Naive B cell (primary cell): ENCODE data around the gene METTL25. TPM values are rescaled to one million over a fixed set of nuclear protein-coding genes. Genes with fewer than 3 reads are reported as not detected.

ENCODE experiments used
- ATAC-seq, 2 donors: fragments of 150-1000 bp; cut with Tn5 transposase; 2 replicates each; pipeline ENCODE4 v1.10.0; 2021; ENCODE audit warnings: low read depth in 2 of 2, mild to moderate bottlenecking in 2 of 2, moderate library complexity in 2 of 2
- DNase-seq: peaks from one replicate; pipeline ENCODE4 v3.0.0; 2022
- H3K27ac Mint-ChIP-seq, 6 donors: one replicate each; pipeline ENCODE4 v1.8.0; 2020 to 2022; ENCODE audit warnings: mild to moderate bottlenecking in 6 of 6, mixed read lengths in 6 of 6, moderate library complexity in 5 of 6, inconsistent platforms in 2 of 6
- H3K27me3 Mint-ChIP-seq, 3 donors: one replicate each; pipeline ENCODE4 v1.8.0; 2021 to 2022; ENCODE audit warnings: mixed read lengths in 3 of 3, mild to moderate bottlenecking in 1 of 3
- H3K36me3 Mint-ChIP-seq, 2 donors: one replicate each; pipeline ENCODE4 v1.8.0; 2020 to 2022; ENCODE audit warnings: mixed read lengths in 2 of 2, inconsistent platforms in 1 of 2, mild to moderate bottlenecking in 1 of 2
- H3K4me1 Mint-ChIP-seq, 3 donors: one replicate each; pipeline ENCODE4 v1.8.0; 2020 to 2022; ENCODE audit warnings: mixed read lengths in 3 of 3, inconsistent platforms in 1 of 3, mild to moderate bottlenecking in 1 of 3, moderate library complexity in 1 of 3
- H3K4me3 Mint-ChIP-seq, 8 donors: one replicate each; pipeline ENCODE4 v1.8.0; 2020 to 2022; ENCODE audit warnings: mild to moderate bottlenecking in 8 of 8, mixed read lengths in 8 of 8, moderate library complexity in 8 of 8, inconsistent platforms in 2 of 8
- H3K9me3 Mint-ChIP-seq, 7 donors: one replicate each; pipeline ENCODE4 v1.8.0; 2020 to 2022; ENCODE audit warnings: mixed read lengths in 7 of 7, mild to moderate bottlenecking in 5 of 7, inconsistent platforms in 2 of 7, moderate library complexity in 1 of 7
- polyA plus RNA-seq, 6 donors: library from polyadenylated mRNA; unstranded; fragments of 300-500 nt; fragmentation: Illumina TruSeq; gene quantifications; one replicate each; pipeline ENCODE4 v1.2.3, GENCODE V29; 2021; ENCODE audit warnings: low read depth in 6 of 6

Gene METTL25
- polyA plus RNA-seq, 6 donors from 2014 or later, result 4.4 to 15.6 (median 14.5) TPM

- no peak for DNase-seq
- Mint-ChIP-seq H3K4me3 (no peak overlapping the region), H3K36me3 (peaks cover 19 to 27% of the 10 kb centered on the region in 2 donors), H3K27me3 (no peaks in the 10 kb centered on the region), H3K4me1 (no peaks in the 10 kb centered on the region), H3K27ac (no peak overlapping the region), H3K9me3 (peaks cover 0 to 6% (median 3%) of the 10 kb centered on the region in 7 donors)
- no peak for ATAC-seq
Observed at GRCh38 chr12:82414926-82415325, 56.6 kb downstream of the METTL25 start.

GRCh38 chr12:82415402-82415801 is 57.1 kb downstream of the METTL25 start:
- DNase-seq (no peak), ATAC-seq (no peak)
- Mint-ChIP-seq H3K4me3 (no peak overlapping the region), H3K4me1 (no peaks in the 10 kb centered on the region), H3K27me3 (no peaks in the 10 kb centered on the region), H3K9me3 (peaks cover 0 to 9% (median 3%) of the 10 kb centered on the region in 7 donors), H3K27ac (no peak overlapping the region), H3K36me3 (peaks cover 19 to 27% of the 10 kb centered on the region in 2 donors)

- DNase-seq (no peak), ATAC-seq (no peak)
- Mint-ChIP-seq H3K4me3 (no peak overlapping the region), H3K27ac (peak overlapping the region in 1 of 6 donors; percentile 6), H3K9me3 (peaks cover 0 to 5% (median 2%) of the 10 kb centered on the region in 7 donors), H3K27me3 (no peaks in the 10 kb centered on the region), H3K4me1 (peaks cover 0 to 3% (median 0%) of the 10 kb centered on the region in 3 donors), H3K36me3 (no peaks in the 10 kb centered on the region)
Observed at GRCh38 chr12:82425241-82425640, 66.9 kb downstream of the METTL25 start.

GRCh38 chr12:82426081-82426480 is 67.8 kb downstream of the METTL25 start:
- Mint-ChIP-seq H3K27ac (no peak overlapping the region), H3K9me3 (peaks cover 0 to 5% (median 0%) of the 10 kb centered on the region in 7 donors), H3K36me3 (no peaks in the 10 kb centered on the region), H3K4me1 (peaks cover 0 to 3% (median 0%) of the 10 kb centered on the region in 3 donors), H3K27me3 (no peaks in the 10 kb centered on the region), H3K4me3 (no peak overlapping the region)
- no peak for DNase-seq
- ATAC-seq, result no peak

GRCh38 chr12:82426586-82426985 is 68.3 kb downstream of the METTL25 start:
- H3K27me3 Mint-ChIP-seq, result no peaks in the 10 kb centered on the region
- H3K27ac Mint-ChIP-seq, result no peak overlapping the region
- peaks cover 0 to 3% (median 0%) of the 10 kb centered on the region in 3 donors for H3K4me1 Mint-ChIP-seq
- H3K4me3 Mint-ChIP-seq, result no peak overlapping the region
- DNase-seq, result no peak
- no peak for ATAC-seq
- peaks cover 0 to 3% (median 0%) of the 10 kb centered on the region in 7 donors for H3K9me3 Mint-ChIP-seq
- H3K36me3 Mint-ChIP-seq, result no peaks in the 10 kb centered on the region

- Mint-ChIP-seq H3K27ac (no peak overlapping the region), H3K4me3 (no peak overlapping the region), H3K27me3 (no peaks in the 10 kb centered on the region), H3K9me3 (no peaks in the 10 kb centered on the region), H3K4me1 (peaks cover 0 to 3% (median 0%) of the 10 kb centered on the region in 3 donors), H3K36me3 (no peaks in the 10 kb centered on the region)
- DNase-seq (no peak), ATAC-seq (no peak)
Observed at GRCh38 chr12:82430541-82431145, 72.3 kb downstream of the METTL25 start.

- no peaks in the 10 kb centered on the region for H3K27me3 Mint-ChIP-seq
- no peaks in the 10 kb centered on the region for H3K9me3 Mint-ChIP-seq
- no peak overlapping the region for H3K27ac Mint-ChIP-seq
- no peak overlapping the region for H3K4me3 Mint-ChIP-seq
- H3K36me3 Mint-ChIP-seq, result peaks cover under 1 to 1% of the 10 kb centered on the region in 2 donors
- DNase-seq (no peak), ATAC-seq (no peak)
- no peaks in the 10 kb centered on the region for H3K4me1 Mint-ChIP-seq
Observed at GRCh38 chr12:82434392-82434911, 76.1 kb downstream of the METTL25 start.

- H3K36me3 Mint-ChIP-seq, result peaks cover 16 to 18% of the 10 kb centered on the region in 2 donors
- DNase-seq, result no peak
- no peak for ATAC-seq
- H3K4me1 Mint-ChIP-seq, result no peaks in the 10 kb centered on the region
- H3K27me3 Mint-ChIP-seq, result no peaks in the 10 kb centered on the region
- no peak overlapping the region for H3K4me3 Mint-ChIP-seq
- no peak overlapping the region for H3K27ac Mint-ChIP-seq
- H3K9me3 Mint-ChIP-seq, result peaks cover 0 to 2% (median 0%) of the 10 kb centered on the region in 7 donors
Observed at GRCh38 chr12:82436354-82436753, 78.0 kb downstream of the METTL25 start.

GRCh38 chr12:82437744-82438143 is 79.4 kb downstream of the METTL25 start:
- Mint-ChIP-seq H3K4me3 (no peak overlapping the region), H3K36me3 (peaks cover 25 to 29% of the 10 kb centered on the region in 2 donors), H3K9me3 (peaks cover 0 to 6% (median 0%) of the 10 kb centered on the region in 7 donors), H3K27ac (no peak overlapping the region), H3K4me1 (no peaks in the 10 kb centered on the region), H3K27me3 (no peaks in the 10 kb centered on the region)
- ATAC-seq, result no peak
- DNase-seq, result no peak

GRCh38 chr12:82438356-82438755 is 80.0 kb downstream of the METTL25 start:
- Mint-ChIP-seq H3K27ac (no peak overlapping the region), H3K36me3 (peaks cover 25 to 36% of the 10 kb centered on the region in 2 donors), H3K4me3 (no peak overlapping the region)

GRCh38 chr12:82440885-82441284 is 82.6 kb downstream of the METTL25 start:
- Mint-ChIP-seq H3K9me3 (peaks cover 0 to 7% (median 0%) of the 10 kb centered on the region in 7 donors), H3K4me3 (no peak overlapping the region), H3K36me3 (peaks cover 38 to 50% of the 10 kb centered on the region in 2 donors), H3K4me1 (no peaks in the 10 kb centered on the region), H3K27me3 (no peaks in the 10 kb centered on the region), H3K27ac (no peak overlapping the region)
- no peak for ATAC-seq
- no peak for DNase-seq

More at GRCh38 chr12:82438356-82438755, 80.0 kb downstream of the METTL25 start:
- no peaks in the 10 kb centered on the region for H3K4me1 Mint-ChIP-seq
- no peaks in the 10 kb centered on the region for H3K27me3 Mint-ChIP-seq
- DNase-seq, result no peak
- no peak for ATAC-seq
- H3K9me3 Mint-ChIP-seq, result peaks cover 0 to 7% (median 0%) of the 10 kb centered on the region in 7 donors

- ATAC-seq, result no peak
- H3K4me3 Mint-ChIP-seq, result no peak overlapping the region
- no peak for DNase-seq
- H3K27ac Mint-ChIP-seq, result no peak overlapping the region
- no peaks in the 10 kb centered on the region for H3K27me3 Mint-ChIP-seq
- H3K36me3 Mint-ChIP-seq, result peaks cover 7 to 8% of the 10 kb centered on the region in 2 donors
- H3K4me1 Mint-ChIP-seq, result no peaks in the 10 kb centered on the region
- no peaks in the 10 kb centered on the region for H3K9me3 Mint-ChIP-seq
Observed at GRCh38 chr12:82448911-82449578, 90.7 kb downstream of the METTL25 start.

GRCh38 chr12:82456633-82457032 is 98.3 kb downstream of the METTL25 start:
- H3K27me3 Mint-ChIP-seq, result no peaks in the 10 kb centered on the region
- no peak for DNase-seq
- no peaks in the 10 kb centered on the region for H3K4me1 Mint-ChIP-seq
- peaks cover 10% of the 10 kb centered on the region in 2 donors for H3K36me3 Mint-ChIP-seq
- ATAC-seq, result no peak
- H3K4me3 Mint-ChIP-seq, result no peak overlapping the region
- no peaks in the 10 kb centered on the region for H3K9me3 Mint-ChIP-seq
- no peak overlapping the region for H3K27ac Mint-ChIP-seq

- no peaks in the 10 kb centered on the region for H3K27me3 Mint-ChIP-seq
- H3K27ac Mint-ChIP-seq, result no peak overlapping the region
- ATAC-seq, result no peak
- H3K9me3 Mint-ChIP-seq, result no peaks in the 10 kb centered on the region
- H3K4me1 Mint-ChIP-seq, result no peaks in the 10 kb centered on the region
- DNase-seq, result no peak
- peaks cover 10% of the 10 kb centered on the region in 2 donors for H3K36me3 Mint-ChIP-seq
- H3K4me3 Mint-ChIP-seq, result no peak overlapping the region
Observed at GRCh38 chr12:82458101-82458500, 99.8 kb downstream of the METTL25 start.
